GM23338 (cell line): ENCODE results near the gene FHL1. TPM values are rescaled to one million over a fixed set of nuclear protein-coding genes. Genes with fewer than 3 reads are reported as not detected.

Source experiments
- ATAC-seq: fragments of 200-7000 bp; cut with Tn5 transposase; 3 replicates; pipeline ENCODE4 v1.9.1; 2020
- DNase-seq: peaks from one replicate; pipeline ENCODE4 v3.0.0-alpha.2; 2015; ENCODE audit warnings: low spot score
- H2AFZ ChIP-seq: fragments of 200-600 bp; sonication (generic); 2 replicates; pipeline ENCODE4 v1.8.0; 2016; ENCODE audit warnings: antibody characterized with exemption, mild to moderate bottlenecking, moderate library complexity
- H3F3A ChIP-seq: fragments of 200-600 bp; sonication (generic); replicated peaks from 2 replicates; pipeline ENCODE4 v1.8.0; 2017; ENCODE audit warnings: antibody characterized with exemption, mixed run types, low read depth
- H3K27ac ChIP-seq: fragments of 200-600 bp; sonication (generic); 2 replicates; pipeline ENCODE4 v1.6.1; 2016; ENCODE audit warnings: low read depth
- H3K27me3 ChIP-seq: fragments of 200-600 bp; sonication (generic); 2 replicates; pipeline ENCODE4 v1.8.0; 2016; ENCODE audit warnings: mild to moderate bottlenecking, mixed run types, moderate library complexity; ENCODE audit not compliant: insufficient read depth
- H3K36me3 ChIP-seq: fragments of 200-600 bp; sonication (generic); 2 replicates; pipeline ENCODE4 v1.8.0; 2016; ENCODE audit warnings: mild to moderate bottlenecking; ENCODE audit not compliant: insufficient read depth
- H3K4me1 ChIP-seq: fragments of 200-600 bp; sonication (generic); 2 replicates; pipeline ENCODE4 v1.8.0; 2016; ENCODE audit warnings: mild to moderate bottlenecking, moderate library complexity; ENCODE audit not compliant: insufficient read depth
- H3K4me2 ChIP-seq: fragments of 200-600 bp; sonication (generic); 2 replicates; pipeline ENCODE4 v1.7.1; 2017; ENCODE audit warnings: mixed run types
- H3K4me3 ChIP-seq: fragments of 200-600 bp; sonication (generic); 2 replicates; pipeline ENCODE4 v1.6.1; 2016; ENCODE audit warnings: mixed run types
- H3K79me2 ChIP-seq: fragments of 200-600 bp; sonication (generic); replicated peaks from 2 replicates; pipeline ENCODE4 v1.8.0; 2017; ENCODE audit warnings: mild to moderate bottlenecking; ENCODE audit not compliant: insufficient read depth
- H3K9me2 ChIP-seq: fragments of 200-600 bp; sonication (generic); 2 replicates; pipeline ENCODE4 v1.8.0; 2017; ENCODE audit not compliant: insufficient read depth
- H4K20me1 ChIP-seq: fragments of 200-600 bp; sonication (generic); replicated peaks from 2 replicates; pipeline ENCODE4 v1.8.0; 2017; ENCODE audit warnings: mild to moderate bottlenecking; ENCODE audit not compliant: insufficient read depth
- H3K27ac Mint-ChIP-seq: 2 replicates; pipeline ENCODE4 v1.8.0; 2020; ENCODE audit warnings: inconsistent platforms, mild to moderate bottlenecking, moderate library complexity, mixed read lengths
- H3K27me3 Mint-ChIP-seq: 3 replicates; pipeline ENCODE4 v1.8.0; 2022; ENCODE audit warnings: low read depth, mild to moderate bottlenecking, moderate library complexity, mixed read lengths, inconsistent platforms; ENCODE audit not compliant: insufficient read depth, poor library complexity
- H3K36me3 Mint-ChIP-seq: 3 replicates; pipeline ENCODE4 v1.8.0; 2021; ENCODE audit warnings: low read depth, mild to moderate bottlenecking, inconsistent platforms, moderate library complexity, mixed read lengths
- H3K4me1 Mint-ChIP-seq: 3 replicates; pipeline ENCODE4 v1.8.0; 2020; ENCODE audit warnings: mild to moderate bottlenecking, inconsistent platforms, mixed read lengths
- H3K4me3 Mint-ChIP-seq: 3 replicates; pipeline ENCODE4 v1.8.0; 2021; ENCODE audit warnings: moderate library complexity, mild to moderate bottlenecking, inconsistent platforms, mixed read lengths
- H3K9me3 Mint-ChIP-seq: 3 replicates; pipeline ENCODE4 v1.8.0; 2020; ENCODE audit warnings: moderate library complexity, mild to moderate bottlenecking, inconsistent platforms, mixed read lengths
- CREB1 ChIP-seq: fragments of 250-450 bp; sonication (Bioruptor Pico); IDR thresholded peaks from 2 replicates; pipeline ENCODE4 v1.5.0; 2020; ENCODE audit warnings: low read depth, mild to moderate bottlenecking, moderate library complexity
- EZH2 ChIP-seq: fragments of 200-600 bp; sonication (generic); IDR thresholded peaks from one replicate; pipeline ENCODE4 v1.8.0; 2017; ENCODE audit warnings: antibody characterized with exemption, mild to moderate bottlenecking, low read depth; ENCODE audit not compliant: unreplicated experiment
- EZH2phosphoT487 ChIP-seq: fragments of 200-600 bp; sonication (generic); IDR thresholded peaks from one replicate; pipeline ENCODE4 v1.8.1; 2018; ENCODE audit warnings: antibody characterized with exemption; ENCODE audit not compliant: unreplicated experiment
- NANOG ChIP-seq: IDR thresholded peaks from 2 replicates; pipeline ENCODE4 v1.6.1; 2016; ENCODE audit warnings: antibody characterized with exemption, borderline replicate concordance
- STAT1 ChIP-seq: IDR thresholded peaks from one replicate; pipeline ENCODE4 v1.6.1; 2016; ENCODE audit warnings: antibody characterized with exemption; ENCODE audit not compliant: unreplicated experiment
- ZNF114 ChIP-seq: fragments of 250-450 bp; sonication (Bioruptor Pico); IDR thresholded peaks from 2 replicates; pipeline ENCODE4 v1.5.0; 2020; ENCODE audit warnings: mild to moderate bottlenecking, moderate library complexity
- ZNF331 ChIP-seq: fragments of 250-450 bp; sonication (Bioruptor Pico); IDR thresholded peaks from 2 replicates; pipeline ENCODE4 v1.5.0; 2020; ENCODE audit warnings: low read depth, mild to moderate bottlenecking, moderate library complexity
- polyA plus RNA-seq: library from polyadenylated mRNA; unstranded; fragments of >200 nt; fragmentation: Nextera tagmentation; extraction: Ambion mirVana; gene quantifications from 2 replicates; pipeline ENCODE4 v1.2.1, GENCODE V29; 2016
- total RNA-seq: library from RNA; depleted of rRNA; stranded (reverse); fragments of >200 nt; shearing (Covaris generic); gene quantifications from 2 replicates; pipeline ENCODE4 v1.2.3, GENCODE V29; 2014
- TF ChIP-seq, protein P1 (sequence below): fragments of 250-450 bp; sonication (Bioruptor Pico); IDR thresholded peaks from 2 replicates; pipeline ENCODE4 v1.5.0; 2020; ENCODE audit warnings: mild to moderate bottlenecking, moderate library complexity
- TF ChIP-seq, protein P2 (sequence below): IDR thresholded peaks from 2 replicates; pipeline ENCODE4 v1.6.1; 2016; ENCODE audit warnings: antibody characterized with exemption
- TF ChIP-seq, protein P3 (sequence below), 2 experiments: fragments of 200-600 bp in 1 of 2; sonication (generic) in 1 of 2; conservative IDR thresholded peaks; 2 replicates each; pipeline versions ENCODE4 v1.5.1 to v1.6.1; 2016 to 2017; ENCODE audit warnings: antibody characterized with exemption in 2 of 2, low read depth in 2 of 2, mild to moderate bottlenecking in 2 of 2, moderate library complexity in 1 of 2

The FHL1 gene
- total and polyA plus RNA-seq, 2 experiments from 2014 or later, result 47.9 to 60.4 TPM

DNA sequence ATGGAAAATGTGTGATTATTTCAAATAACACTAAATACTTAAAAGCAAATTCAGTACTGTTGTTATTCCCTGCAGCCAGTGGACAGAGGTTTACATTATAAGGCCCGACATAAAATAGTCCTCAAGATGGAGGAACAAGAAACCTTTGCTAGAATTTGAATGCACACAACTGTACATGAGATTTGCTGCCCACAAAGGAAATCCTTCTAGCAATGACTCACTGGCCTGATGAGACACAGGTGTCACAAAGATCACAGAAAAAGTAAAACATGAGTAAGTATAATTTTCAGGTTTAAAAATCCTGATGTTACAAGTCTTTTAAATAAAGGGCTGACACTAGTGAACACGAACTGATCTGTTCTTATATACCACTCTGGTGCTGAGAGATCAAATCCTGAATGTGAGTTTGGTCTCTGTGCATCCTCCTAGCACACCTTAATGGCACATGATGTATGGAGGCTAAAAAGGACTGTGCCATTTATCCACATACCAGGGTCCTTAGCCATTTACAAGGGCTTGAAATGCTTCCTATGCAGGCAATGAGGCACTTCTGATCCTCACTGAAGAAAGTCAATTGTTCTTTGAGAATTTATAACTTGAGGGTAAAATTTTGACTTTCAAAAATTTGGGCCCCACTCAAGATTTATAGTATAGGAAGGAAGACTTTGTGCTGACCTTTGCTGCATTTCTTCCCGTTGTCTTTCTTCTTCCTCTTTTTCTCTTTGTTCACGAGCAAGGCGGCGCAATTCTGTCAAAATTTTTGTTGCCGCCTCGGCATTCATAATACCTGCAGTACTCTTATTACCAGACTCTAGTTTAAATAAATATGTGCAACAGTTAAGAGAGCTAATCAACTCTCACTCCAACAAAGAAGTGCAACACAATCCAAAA, 80.9 kb downstream of the FHL1 start (continued):
- TF ChIP-seq, protein P1, sequence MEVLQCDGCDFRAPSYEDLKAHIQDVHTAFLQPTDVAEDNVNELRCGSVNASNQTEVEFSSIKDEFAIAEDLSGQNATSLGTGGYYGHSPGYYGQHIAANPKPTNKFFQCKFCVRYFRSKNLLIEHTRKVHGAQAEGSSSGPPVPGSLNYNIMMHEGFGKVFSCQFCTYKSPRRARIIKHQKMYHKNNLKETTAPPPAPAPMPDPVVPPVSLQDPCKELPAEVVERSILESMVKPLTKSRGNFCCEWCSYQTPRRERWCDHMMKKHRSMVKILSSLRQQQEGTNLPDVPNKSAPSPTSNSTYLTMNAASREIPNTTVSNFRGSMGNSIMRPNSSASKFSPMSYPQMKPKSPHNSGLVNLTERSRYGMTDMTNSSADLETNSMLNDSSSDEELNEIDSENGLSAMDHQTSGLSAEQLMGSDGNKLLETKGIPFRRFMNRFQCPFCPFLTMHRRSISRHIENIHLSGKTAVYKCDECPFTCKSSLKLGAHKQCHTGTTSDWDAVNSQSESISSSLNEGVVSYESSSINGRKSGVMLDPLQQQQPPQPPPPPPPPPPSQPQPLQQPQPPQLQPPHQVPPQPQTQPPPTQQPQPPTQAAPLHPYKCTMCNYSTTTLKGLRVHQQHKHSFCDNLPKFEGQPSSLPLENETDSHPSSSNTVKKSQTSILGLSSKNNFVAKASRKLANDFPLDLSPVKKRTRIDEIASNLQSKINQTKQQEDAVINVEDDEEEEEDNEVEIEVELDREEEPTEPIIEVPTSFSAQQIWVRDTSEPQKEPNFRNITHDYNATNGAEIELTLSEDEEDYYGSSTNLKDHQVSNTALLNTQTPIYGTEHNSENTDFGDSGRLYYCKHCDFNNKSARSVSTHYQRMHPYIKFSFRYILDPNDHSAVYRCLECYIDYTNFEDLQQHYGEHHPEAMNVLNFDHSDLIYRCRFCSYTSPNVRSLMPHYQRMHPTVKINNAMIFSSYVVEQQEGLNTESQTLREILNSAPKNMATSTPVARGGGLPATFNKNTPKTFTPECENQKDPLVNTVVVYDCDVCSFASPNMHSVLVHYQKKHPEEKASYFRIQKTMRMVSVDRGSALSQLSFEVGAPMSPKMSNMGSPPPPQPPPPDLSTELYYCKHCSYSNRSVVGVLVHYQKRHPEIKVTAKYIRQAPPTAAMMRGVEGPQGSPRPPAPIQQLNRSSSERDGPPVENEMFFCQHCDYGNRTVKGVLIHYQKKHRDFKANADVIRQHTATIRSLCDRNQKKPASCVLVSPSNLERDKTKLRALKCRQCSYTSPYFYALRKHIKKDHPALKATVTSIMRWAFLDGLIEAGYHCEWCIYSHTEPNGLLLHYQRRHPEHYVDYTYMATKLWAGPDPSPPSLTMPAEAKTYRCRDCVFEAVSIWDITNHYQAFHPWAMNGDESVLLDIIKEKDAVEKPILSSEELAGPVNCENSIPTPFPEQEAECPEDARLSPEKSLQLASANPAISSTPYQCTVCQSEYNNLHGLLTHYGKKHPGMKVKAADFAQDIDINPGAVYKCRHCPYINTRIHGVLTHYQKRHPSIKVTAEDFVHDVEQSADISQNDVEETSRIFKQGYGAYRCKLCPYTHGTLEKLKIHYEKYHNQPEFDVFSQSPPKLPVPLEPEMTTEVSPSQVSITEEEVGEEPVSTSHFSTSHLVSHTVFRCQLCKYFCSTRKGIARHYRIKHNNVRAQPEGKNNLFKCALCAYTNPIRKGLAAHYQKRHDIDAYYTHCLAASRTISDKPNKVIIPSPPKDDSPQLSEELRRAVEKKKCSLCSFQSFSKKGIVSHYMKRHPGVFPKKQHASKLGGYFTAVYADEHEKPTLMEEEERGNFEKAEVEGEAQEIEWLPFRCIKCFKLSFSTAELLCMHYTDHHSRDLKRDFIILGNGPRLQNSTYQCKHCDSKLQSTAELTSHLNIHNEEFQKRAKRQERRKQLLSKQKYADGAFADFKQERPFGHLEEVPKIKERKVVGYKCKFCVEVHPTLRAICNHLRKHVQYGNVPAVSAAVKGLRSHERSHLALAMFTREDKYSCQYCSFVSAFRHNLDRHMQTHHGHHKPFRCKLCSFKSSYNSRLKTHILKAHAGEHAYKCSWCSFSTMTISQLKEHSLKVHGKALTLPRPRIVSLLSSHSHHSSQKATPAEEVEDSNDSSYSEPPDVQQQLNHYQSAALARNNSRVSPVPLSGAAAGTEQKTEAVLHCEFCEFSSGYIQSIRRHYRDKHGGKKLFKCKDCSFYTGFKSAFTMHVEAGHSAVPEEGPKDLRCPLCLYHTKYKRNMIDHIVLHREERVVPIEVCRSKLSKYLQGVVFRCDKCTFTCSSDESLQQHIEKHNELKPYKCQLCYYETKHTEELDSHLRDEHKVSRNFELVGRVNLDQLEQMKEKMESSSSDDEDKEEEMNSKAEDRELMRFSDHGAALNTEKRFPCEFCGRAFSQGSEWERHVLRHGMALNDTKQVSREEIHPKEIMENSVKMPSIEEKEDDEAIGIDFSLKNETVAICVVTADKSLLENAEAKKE (CRISPR knock-in tag), result no peak
- TF ChIP-seq CREB1 (CRISPR knock-in tag) (no peak), STAT1 (no peak)
- TF ChIP-seq, protein P2, sequence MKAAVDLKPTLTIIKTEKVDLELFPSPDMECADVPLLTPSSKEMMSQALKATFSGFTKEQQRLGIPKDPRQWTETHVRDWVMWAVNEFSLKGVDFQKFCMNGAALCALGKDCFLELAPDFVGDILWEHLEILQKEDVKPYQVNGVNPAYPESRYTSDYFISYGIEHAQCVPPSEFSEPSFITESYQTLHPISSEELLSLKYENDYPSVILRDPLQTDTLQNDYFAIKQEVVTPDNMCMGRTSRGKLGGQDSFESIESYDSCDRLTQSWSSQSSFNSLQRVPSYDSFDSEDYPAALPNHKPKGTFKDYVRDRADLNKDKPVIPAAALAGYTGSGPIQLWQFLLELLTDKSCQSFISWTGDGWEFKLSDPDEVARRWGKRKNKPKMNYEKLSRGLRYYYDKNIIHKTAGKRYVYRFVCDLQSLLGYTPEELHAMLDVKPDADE, result no peak

DNA sequence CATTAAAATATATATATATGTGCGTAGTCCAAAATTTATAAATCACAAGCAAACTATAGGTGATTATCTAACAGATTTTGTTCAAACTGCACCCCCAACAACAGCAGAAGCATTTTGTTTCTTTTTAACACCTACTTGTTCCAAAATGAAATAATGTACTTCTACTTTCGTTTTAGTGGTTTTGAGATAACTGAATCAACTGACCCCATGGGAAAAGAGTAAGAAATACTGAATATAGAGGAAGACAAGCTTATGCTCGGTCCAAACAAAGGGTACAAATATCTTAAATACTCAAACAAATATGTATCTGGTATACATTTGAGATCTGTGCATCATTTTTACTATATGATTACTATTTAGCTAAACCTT, 81.5 kb downstream of the FHL1 start:
- Histone ChIP-seq H4K20me1 (no peaks in the 10 kb centered on the region), H3K79me2 (no peaks in the 10 kb centered on the region), H3K4me2 (no peak overlapping the region), H3K9me2 (no peaks in the 10 kb centered on the region), H3K27ac (no peak overlapping the region), H3F3A (no peaks in the 10 kb centered on the region), H2AFZ (no peak overlapping the region), H3K4me3 (no peak overlapping the region), H3K4me1 (no peaks in the 10 kb centered on the region), H3K27me3 (no peaks in the 10 kb centered on the region), H3K36me3 (peaks cover 3% of the 10 kb centered on the region; the same call in 1 of the 2 replicates)
- Mint-ChIP-seq H3K27me3 (peaks cover 3% of the 10 kb centered on the region), H3K4me1 (no peaks in the 10 kb centered on the region), H3K4me3 (no peak overlapping the region), H3K9me3 (no peaks in the 10 kb centered on the region), H3K36me3 (peaks cover 35% of the 10 kb centered on the region), H3K27ac (no peak overlapping the region)
- no peak for ATAC-seq
- no peak for DNase-seq
- no peak for TF ChIP-seq EZH2
- no peak for TF ChIP-seq ZNF114 (CRISPR knock-in tag)
- TF ChIP-seq, protein P2, result no peak
- TF ChIP-seq, protein P3, sequence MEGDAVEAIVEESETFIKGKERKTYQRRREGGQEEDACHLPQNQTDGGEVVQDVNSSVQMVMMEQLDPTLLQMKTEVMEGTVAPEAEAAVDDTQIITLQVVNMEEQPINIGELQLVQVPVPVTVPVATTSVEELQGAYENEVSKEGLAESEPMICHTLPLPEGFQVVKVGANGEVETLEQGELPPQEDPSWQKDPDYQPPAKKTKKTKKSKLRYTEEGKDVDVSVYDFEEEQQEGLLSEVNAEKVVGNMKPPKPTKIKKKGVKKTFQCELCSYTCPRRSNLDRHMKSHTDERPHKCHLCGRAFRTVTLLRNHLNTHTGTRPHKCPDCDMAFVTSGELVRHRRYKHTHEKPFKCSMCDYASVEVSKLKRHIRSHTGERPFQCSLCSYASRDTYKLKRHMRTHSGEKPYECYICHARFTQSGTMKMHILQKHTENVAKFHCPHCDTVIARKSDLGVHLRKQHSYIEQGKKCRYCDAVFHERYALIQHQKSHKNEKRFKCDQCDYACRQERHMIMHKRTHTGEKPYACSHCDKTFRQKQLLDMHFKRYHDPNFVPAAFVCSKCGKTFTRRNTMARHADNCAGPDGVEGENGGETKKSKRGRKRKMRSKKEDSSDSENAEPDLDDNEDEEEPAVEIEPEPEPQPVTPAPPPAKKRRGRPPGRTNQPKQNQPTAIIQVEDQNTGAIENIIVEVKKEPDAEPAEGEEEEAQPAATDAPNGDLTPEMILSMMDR (conservative IDR thresholded peaks at IDR 0.05; ENCODE audit: low read depth in 2 of 2), result no peak
- no peak for TF ChIP-seq NANOG
- no peak for TF ChIP-seq STAT1
- TF ChIP-seq CREB1 (CRISPR knock-in tag), result no peak
- no peak for TF ChIP-seq EZH2phosphoT487
- TF ChIP-seq ZNF331 (CRISPR knock-in tag), result no peak
